BLaER1 treated with 17β-estradiol and CSF1 and Interleukin-3, amounts not matched to agents 10 nM and 100 nM (cell line): ENCODE measurements around the gene CDK6.
A peak's percentile ranks its signal among the peaks of the same experiment; 100 is the strongest.

Source experiments
- H3K27ac ChIP-seq, 11 experiments: shearing (Covaris generic); formaldehyde crosslinking; 2 replicates each; pipeline ENCODE4 v1.8.1; 2022
- H3K27me3 ChIP-seq, 11 experiments: shearing (Covaris generic); formaldehyde crosslinking; 2 replicates each; pipeline ENCODE4 v1.8.1; 2022
- H3K36me3 ChIP-seq, 11 experiments: shearing (Covaris generic); formaldehyde crosslinking; 2 replicates each; pipeline ENCODE4 v1.8.1; 2022
- H3K4me1 ChIP-seq, 10 experiments: shearing (Covaris generic); formaldehyde crosslinking; 2 replicates each; pipeline ENCODE4 v1.8.1; 2022
- H3K4me2 ChIP-seq, 11 experiments: shearing (Covaris generic); formaldehyde crosslinking; 2 replicates each; pipeline ENCODE4 v1.8.1; 2022
- H3K4me3 ChIP-seq, 10 experiments: shearing (Covaris generic); formaldehyde crosslinking; 2 replicates each; pipeline ENCODE4 v1.8.1; 2022
- H3K9ac ChIP-seq, 11 experiments: shearing (Covaris generic); formaldehyde crosslinking; 2 replicates each; pipeline ENCODE4 v1.8.1; 2022
- H3K9me3 ChIP-seq, 11 experiments: shearing (Covaris generic); formaldehyde crosslinking; replicated peaks in 1 of 11; 2 replicates each; pipeline ENCODE4 v1.8.1; 2022
- H4K20me1 ChIP-seq, 11 experiments: shearing (Covaris generic); formaldehyde crosslinking; 2 replicates each; pipeline ENCODE4 v1.8.1; 2022
- Cebpa-rat ChIP-seq, 11 experiments: shearing (Covaris generic); IDR thresholded peaks; 2 replicates each; pipeline ENCODE4 v1.8.1; 2022

Gene CDK6

GRCh38 chr7:92833024-92833765, 3.2 kb downstream of the CDK6 start:
- Histone ChIP-seq H3K4me1 (peaks cover 29 to 48% (median 38%) of the 10 kb centered on the region in 10 experiments), H3K27me3 (peaks cover 68 to 100% (median 97%) of the 10 kb centered on the region in 11 experiments), H3K4me2 (peak overlapping the region; percentile 86 to 99 (median 94)), H3K9ac (peak overlapping the region; percentile 78 to 87 (median 82)), H3K36me3 (no peaks in the 10 kb centered on the region), H3K4me3 (peak overlapping the region; percentile 70 to 88 (median 78)), H4K20me1 (peaks cover 0 to 21% (median 0%) of the 10 kb centered on the region in 11 experiments; a peak in 7 of 22 replicates), H3K27ac (peak overlapping the region; percentile 40 to 86 (median 79)), H3K9me3 (no peaks in the 10 kb centered on the region)
- TF ChIP-seq Cebpa-rat (IDR thresholded peaks at IDR 0.05) = no peak

GRCh38 chr7:92832534-92833023, 3.8 kb downstream of the CDK6 start:
- Histone ChIP-seq H3K4me2 (peak overlapping the region; percentile 86 to 99 (median 94)), H3K9me3 (no peaks in the 10 kb centered on the region), H4K20me1 (peaks cover 0 to 21% (median 0%) of the 10 kb centered on the region in 11 experiments; a peak in 7 of 22 replicates), H3K27me3 (peaks cover 63 to 96% (median 91%) of the 10 kb centered on the region in 11 experiments), H3K9ac (peak overlapping the region; percentile 78 to 87 (median 82)), H3K4me1 (peaks cover 29 to 48% (median 38%) of the 10 kb centered on the region in 10 experiments), H3K27ac (peak overlapping the region; percentile 40 to 86 (median 79); a peak in 21 of 22 replicates), H3K4me3 (peak overlapping the region; percentile 70 to 88 (median 78)), H3K36me3 (no peaks in the 10 kb centered on the region)
- no peak for TF ChIP-seq Cebpa-rat (IDR thresholded peaks at IDR 0.05)

DNA sequence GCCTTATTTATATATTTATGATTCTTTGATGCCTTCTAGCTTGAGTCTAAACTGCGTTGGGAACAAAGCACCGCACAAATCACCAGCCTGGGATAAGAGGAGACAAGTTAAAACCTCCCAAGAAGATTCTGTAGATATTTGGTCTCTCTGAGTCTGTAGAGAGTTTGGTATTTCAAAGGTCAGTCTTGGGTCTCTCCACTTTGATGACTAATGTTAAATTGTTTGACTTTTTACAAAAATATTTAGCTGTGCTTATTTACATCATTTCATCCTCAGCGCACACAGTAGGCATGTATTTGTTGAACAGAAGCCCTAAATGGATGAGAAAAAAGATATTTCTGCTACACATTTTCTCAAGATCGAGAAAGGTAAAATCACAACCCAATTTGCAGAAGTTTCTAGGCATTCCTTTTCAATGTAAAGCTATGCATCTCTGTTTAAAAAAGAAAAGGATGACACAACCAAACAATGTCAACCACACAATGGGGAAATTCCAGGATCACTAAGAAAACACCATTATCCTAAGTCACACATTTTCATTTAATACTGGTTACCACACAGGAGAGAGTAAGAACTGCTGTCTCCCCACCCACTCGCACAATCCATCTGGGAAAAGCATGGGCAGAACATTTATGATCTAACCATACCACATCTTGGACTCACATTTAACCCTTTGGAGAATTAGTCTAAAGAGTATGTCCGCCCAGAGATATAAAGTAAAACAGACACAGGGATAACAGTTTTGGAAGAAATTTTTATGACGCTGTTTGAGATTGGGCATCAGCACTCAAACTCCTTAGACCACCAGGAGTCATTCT, 4.4 kb downstream of the CDK6 start:
- TF ChIP-seq Cebpa-rat (IDR thresholded peaks at IDR 0.05) = no peak
- H3K36me3 ChIP-seq = no peaks in the 10 kb centered on the region
- H3K9me3 ChIP-seq = no peaks in the 10 kb centered on the region
- H3K9ac ChIP-seq = peak overlapping the region; percentile 78 to 87 (median 82)
- H3K27ac ChIP-seq = peak overlapping the region in 10 of 11 experiments; percentile 73 to 86 (median 79); a peak in 20 of 22 replicates
- peaks cover 57 to 92% (median 85%) of the 10 kb centered on the region in 11 experiments for H3K27me3 ChIP-seq
- H3K4me1 ChIP-seq = peaks cover 29 to 48% (median 38%) of the 10 kb centered on the region in 10 experiments
- peaks cover 0 to 21% (median 0%) of the 10 kb centered on the region in 11 experiments; a peak in 7 of 22 replicates for H4K20me1 ChIP-seq
- peak overlapping the region; percentile 86 to 99 (median 94) for H3K4me2 ChIP-seq
- H3K4me3 ChIP-seq = peak overlapping the region; percentile 70 to 88 (median 78)

DNA sequence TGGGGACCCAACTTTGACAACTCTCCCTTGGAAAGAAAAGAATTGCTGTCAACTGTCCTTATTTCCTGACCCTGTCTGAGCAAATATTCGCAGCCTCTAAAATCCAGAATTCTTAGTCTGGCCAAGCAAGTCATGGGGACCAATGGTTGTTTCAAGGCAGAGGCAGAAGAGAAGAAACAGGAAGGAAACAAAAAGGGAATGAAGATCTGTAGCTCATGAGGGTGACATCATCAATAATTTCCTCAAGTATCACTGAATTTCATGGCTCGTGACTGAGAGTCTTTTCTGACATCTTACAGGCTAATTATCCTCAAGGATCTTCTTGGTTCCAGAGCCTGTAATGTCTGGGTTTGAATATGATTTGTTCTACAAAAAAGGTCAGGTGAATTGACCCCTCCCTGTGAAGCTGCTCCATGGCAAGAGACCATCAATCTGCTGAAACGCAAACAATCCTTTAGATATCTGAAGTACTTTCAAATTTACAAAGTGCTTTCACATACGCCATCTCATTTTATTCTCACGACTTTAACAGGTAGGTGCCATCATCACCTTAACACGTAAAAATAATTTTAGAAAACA, 5.8 kb downstream of the CDK6 start:
- TF ChIP-seq Cebpa-rat (IDR thresholded peaks at IDR 0.05) = no peak
- Histone ChIP-seq H3K27me3 (peaks cover 46 to 79% (median 72%) of the 10 kb centered on the region in 11 experiments), H3K9ac (peak overlapping the region in 10 of 11 experiments; percentile 3 to 87 (median 82); a peak in 12 of 22 replicates), H3K9me3 (no peaks in the 10 kb centered on the region), H3K27ac (peak overlapping the region in 10 of 11 experiments; percentile 6 to 86 (median 79); a peak in 16 of 22 replicates), H3K4me3 (peak overlapping the region; percentile 70 to 88 (median 78); a peak in 16 of 20 replicates), H3K36me3 (no peaks in the 10 kb centered on the region; a peak in 1 of 22 replicates), H3K4me2 (peak overlapping the region; percentile 86 to 99 (median 94)), H3K4me1 (peaks cover 31 to 44% (median 38%) of the 10 kb centered on the region in 10 experiments), H4K20me1 (peaks cover 0 to 21% (median 0%) of the 10 kb centered on the region in 11 experiments; a peak in 7 of 22 replicates)

GRCh38 chr7:92830027-92830426, 6.3 kb downstream of the CDK6 start:
- H3K9ac ChIP-seq = no peak overlapping the region
- TF ChIP-seq Cebpa-rat (IDR thresholded peaks at IDR 0.05) = no peak
- H3K4me3 ChIP-seq = no peak overlapping the region; a peak in 1 of 20 replicates
- peaks cover 29 to 41% (median 38%) of the 10 kb centered on the region in 10 experiments for H3K4me1 ChIP-seq
- no peaks in the 10 kb centered on the region for H3K9me3 ChIP-seq
- peaks cover 0 to 19% (median 0%) of the 10 kb centered on the region in 11 experiments; a peak in 3 of 22 replicates for H4K20me1 ChIP-seq
- H3K27ac ChIP-seq = peak overlapping the region in 3 of 11 experiments; percentile 68 to 86 (median 82); a peak in 2 of 22 replicates
- H3K27me3 ChIP-seq = peaks cover 42 to 73% (median 66%) of the 10 kb centered on the region in 11 experiments
- H3K36me3 ChIP-seq = no peaks in the 10 kb centered on the region; a peak in 1 of 22 replicates
- peak overlapping the region; percentile 86 to 99 (median 94) for H3K4me2 ChIP-seq

GRCh38 chr7:92827464-92828120, 8.8 kb downstream of the CDK6 start:
- Histone ChIP-seq H3K27me3 (peaks cover 34 to 49% (median 41%) of the 10 kb centered on the region in 11 experiments), H3K9me3 (no peaks in the 10 kb centered on the region), H3K4me2 (0 out of 22 replicates have a peak overlapping the region, but pooled peaks of 1 of the 11 experiments have one; percentile 8), H4K20me1 (peaks cover 0 to 13% (median 0%) of the 10 kb centered on the region in 11 experiments; a peak in 2 of 22 replicates), H3K4me3 (no peak overlapping the region), H3K4me1 (peaks cover 20 to 35% (median 30%) of the 10 kb centered on the region in 10 experiments), H3K27ac (no peak overlapping the region), H3K9ac (no peak overlapping the region), H3K36me3 (no peaks in the 10 kb centered on the region; a peak in 1 of 22 replicates)
- TF ChIP-seq Cebpa-rat (IDR thresholded peaks at IDR 0.05) = no peak

GRCh38 chr7:92826258-92826938, 10.0 kb downstream of the CDK6 start:
- peaks cover 0 to 13% (median 0%) of the 10 kb centered on the region in 11 experiments; a peak in 2 of 22 replicates for H4K20me1 ChIP-seq
- H3K27ac ChIP-seq = no peak overlapping the region
- no peak for TF ChIP-seq Cebpa-rat (IDR thresholded peaks at IDR 0.05)
- H3K36me3 ChIP-seq = no peaks in the 10 kb centered on the region; a peak in 1 of 22 replicates
- H3K4me2 ChIP-seq = no peak overlapping the region
- H3K9ac ChIP-seq = no peak overlapping the region
- no peak overlapping the region for H3K4me3 ChIP-seq
- peaks cover 22 to 37% (median 29%) of the 10 kb centered on the region in 11 experiments for H3K27me3 ChIP-seq
- no peaks in the 10 kb centered on the region for H3K9me3 ChIP-seq
- peaks cover 14 to 23% (median 19%) of the 10 kb centered on the region in 10 experiments for H3K4me1 ChIP-seq
